GM12875 (cell line): ENCODE data around the gene ZNF705A.
"Not testable (repeated sequence)": the region's sequence is repeated elsewhere in the genome, so short reads cannot be mapped to it uniquely, and the experiment has no call there.

Source experiments
- H3K4me3 ChIP-seq: one replicate; pipeline ENCODE4 v1.5.1; 2011; ENCODE audit warnings: low read depth, low read length, control low read depth
- CTCF ChIP-seq: IDR thresholded peaks from 2 replicates; pipeline ENCODE4 v1.5.1; 2011; ENCODE audit warnings: low read depth, mild to moderate bottlenecking, control low read depth, inconsistent platforms, low read length, moderate library complexity, borderline replicate concordance; ENCODE audit not compliant: insufficient read depth

ZNF705A gene

DNA sequence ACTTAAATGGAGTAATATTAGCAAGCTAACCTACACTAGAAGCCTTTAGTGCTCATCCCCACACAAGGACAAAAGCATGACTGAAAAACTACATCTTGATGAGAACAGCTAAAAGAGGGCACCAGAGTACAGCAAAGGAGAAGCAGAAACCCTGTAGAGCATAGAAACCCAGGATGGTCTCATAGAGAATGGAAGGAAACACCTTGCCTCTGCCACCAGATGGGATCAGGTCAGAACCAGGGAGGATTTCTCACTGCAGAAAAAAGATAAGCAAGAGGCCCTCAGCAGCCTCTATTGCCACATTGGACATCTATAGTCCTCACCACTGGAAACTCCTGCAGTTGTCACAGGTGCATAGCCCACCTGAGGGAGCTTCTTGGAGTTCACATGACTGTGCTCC lies 13.6 kb upstream of the ZNF705A start:
- TF ChIP-seq CTCF: no peak

DNA sequence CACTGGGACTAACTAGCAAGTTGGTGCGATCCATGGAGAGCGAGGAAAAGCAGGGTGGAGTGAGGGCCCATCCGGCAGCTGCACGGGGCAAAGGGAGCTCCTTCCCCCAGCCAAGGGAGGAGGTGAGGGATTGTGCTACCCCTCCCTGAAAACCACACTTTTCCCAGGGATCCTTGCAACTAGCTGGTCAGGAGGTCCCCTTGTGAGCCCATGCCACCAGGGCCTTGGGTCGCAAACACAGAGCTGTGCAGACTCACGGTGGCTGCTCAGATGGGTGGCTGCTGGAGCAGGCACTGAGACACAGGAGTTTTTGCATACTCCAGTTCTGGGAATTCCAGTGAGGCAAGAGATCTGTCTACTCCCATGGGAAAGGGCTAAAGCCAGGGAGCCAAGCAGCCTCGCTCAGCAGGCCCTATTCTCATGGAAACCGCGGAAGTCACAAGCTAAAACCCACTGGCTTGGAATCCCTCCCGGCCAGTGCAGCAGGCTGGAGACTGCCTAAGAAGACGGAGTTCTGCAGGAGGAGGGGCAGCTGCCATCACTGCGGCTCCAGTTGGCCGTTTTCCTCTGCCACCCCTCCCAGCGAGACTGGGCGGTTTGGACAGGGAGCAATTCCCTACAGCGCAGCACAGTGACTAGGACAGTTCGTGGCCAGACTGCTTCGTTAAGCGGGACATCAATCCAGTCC lies 10.9 kb upstream of the ZNF705A start:
- H3K4me3 ChIP-seq: no peak overlapping the region
- TF ChIP-seq CTCF: no peak

More for the DNA sequence above, 13.6 kb upstream of the ZNF705A start:
- no peak overlapping the region for H3K4me3 ChIP-seq

GRCh38 chr12:8146442-8146771 lies 10.4 kb upstream of the ZNF705A start:
- H3K4me3 ChIP-seq: no peak overlapping the region
- no peak for TF ChIP-seq CTCF

DNA sequence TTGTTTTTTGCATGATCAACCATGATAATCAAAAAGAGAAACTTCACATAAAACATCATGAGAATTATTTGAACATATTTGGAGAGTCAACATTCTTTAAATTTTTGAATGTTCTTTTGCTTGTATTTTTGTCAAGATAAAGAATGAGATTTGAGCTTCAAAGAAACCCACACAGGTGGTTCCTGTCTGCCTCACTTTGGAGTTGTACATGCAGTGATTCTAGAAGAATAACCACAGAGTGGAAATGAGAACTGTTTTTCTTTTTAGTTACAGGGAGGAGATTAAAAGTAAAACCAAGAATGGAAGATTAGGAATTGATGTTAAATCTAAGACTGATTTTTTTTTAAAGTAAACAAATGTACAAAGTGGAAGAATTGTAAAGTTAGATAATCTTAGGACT lies 2.3 kb upstream of the ZNF705A start:
- TF ChIP-seq CTCF: no peak
- no peak overlapping the region for H3K4me3 ChIP-seq

DNA sequence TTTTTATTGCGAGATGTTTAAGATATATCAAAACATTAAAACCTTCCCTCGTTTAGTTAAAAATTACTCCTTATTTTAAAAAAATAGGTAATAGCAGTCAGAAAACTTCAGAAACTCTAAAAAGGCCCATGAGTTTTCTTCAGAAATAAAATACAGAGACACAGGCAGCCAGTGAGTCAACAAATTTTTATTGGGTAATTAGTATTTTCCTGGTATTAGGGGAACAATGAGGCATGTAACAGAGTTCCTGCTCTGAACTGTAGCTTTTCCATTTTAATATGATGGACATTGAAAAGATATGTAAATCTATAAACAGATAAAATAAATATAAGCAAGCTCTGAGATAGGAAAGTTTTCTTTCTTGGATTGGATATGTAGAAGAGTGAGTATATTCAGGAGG lies 399 bp upstream of the ZNF705A start:
- no peak for TF ChIP-seq CTCF
- no peak overlapping the region for H3K4me3 ChIP-seq

- no peak overlapping the region for H3K4me3 ChIP-seq
- no peak for TF ChIP-seq CTCF
Observed at GRCh38 chr12:8157484-8158198, 826 bp downstream of the ZNF705A start.

- H3K4me3 ChIP-seq: not testable (repeated sequence)
Observed at GRCh38 chr12:8172911-8173310, 16.1 kb downstream of the ZNF705A start.
